HG03097 (cell line): ENCODE data around the gene SELPLG.
"Not testable (repeated sequence)": the region's sequence is repeated elsewhere in the genome, so short reads cannot be mapped to it uniquely, and the experiment has no call there.

Experiments
- ATAC-seq: cut with Tn5 transposase; IDR thresholded peaks from one replicate; pipeline ENCODE4 v1.9.1; 2021; ENCODE audit not compliant: unreplicated experiment, low FRiP score

SELPLG gene

GRCh38 chr12:108641446-108642268, 8.0 kb upstream of the SELPLG start:
- ATAC-seq, result no peak

GRCh38 chr12:108640802-108641445, 7.2 kb upstream of the SELPLG start:
- ATAC-seq, result no peak

GRCh38 chr12:108638997-108639822, 5.5 kb upstream of the SELPLG start:
- ATAC-seq, result no peak

DNA sequence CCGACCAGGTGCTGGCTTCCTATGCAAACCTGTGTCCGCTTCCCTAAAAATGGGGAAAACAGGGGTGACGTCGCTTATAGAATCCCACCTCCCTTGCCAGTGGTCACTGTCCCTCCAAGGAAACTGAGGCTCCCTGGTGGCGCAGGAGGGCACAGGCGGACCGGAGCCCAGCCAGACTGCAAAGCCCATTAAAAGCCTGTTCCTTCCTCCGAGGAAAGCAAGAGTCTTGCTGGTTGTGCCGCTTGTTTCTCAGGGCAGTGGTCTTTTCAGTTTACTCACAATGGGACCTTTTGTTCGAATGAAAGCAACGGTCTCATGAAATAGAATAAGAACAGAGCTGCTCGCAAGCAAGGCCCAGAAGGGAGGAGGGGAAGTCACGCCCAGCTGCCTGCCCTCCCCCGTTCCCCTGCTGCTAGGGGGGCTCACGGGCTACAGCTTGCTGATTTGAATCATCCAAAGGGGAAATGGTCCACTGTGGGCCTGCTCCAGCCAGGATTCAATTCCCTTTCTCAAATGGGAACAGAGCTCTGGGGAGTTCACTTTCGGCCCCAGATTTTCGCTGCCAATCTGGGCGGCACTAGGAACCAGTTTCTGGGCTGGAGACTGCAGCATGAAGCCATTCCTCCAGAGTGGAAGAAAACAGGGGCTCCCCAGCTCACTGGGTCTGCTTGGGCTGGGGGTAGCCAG, 4.6 kb upstream of the SELPLG start:
- ATAC-seq, result no peak

GRCh38 chr12:108637222-108637971, 3.7 kb upstream of the SELPLG start:
- no peak for ATAC-seq

DNA sequence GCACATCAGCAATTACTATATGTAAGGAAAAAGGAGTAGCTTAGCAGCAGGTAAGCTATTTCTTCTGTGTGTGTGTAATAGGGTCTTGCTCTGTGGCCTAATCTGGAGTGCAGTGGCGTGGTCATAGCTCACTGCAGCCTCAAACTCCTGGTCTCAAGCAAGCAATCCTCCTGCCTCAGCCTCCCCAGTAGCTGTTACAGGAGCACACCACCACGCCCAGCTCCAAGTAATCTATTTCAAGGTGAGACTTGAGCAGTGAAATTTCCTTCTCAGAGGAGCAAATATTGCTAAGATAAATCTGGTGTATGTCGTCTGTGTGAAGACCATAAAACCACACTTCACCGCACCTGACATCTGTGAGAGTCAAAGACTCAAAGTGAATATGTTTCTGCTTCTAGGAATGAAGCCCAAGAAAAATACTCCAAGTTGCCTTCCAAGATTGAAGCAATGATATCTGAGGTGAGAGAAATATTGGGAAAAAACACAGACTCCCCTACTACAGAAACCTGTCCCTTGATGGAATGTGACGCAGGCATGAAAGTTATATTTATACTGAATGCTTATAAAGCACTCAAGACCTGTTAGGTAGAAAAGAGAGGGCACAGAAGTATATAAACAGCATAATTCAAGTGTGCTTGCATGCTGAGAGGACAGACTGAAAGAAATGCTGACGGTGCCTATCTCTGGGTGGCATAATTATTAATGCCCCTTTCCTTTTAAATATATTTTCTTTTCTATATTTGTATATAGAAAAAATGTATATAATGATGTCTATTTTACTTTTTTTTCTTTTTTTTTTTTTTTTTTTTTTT, 2.5 kb upstream of the SELPLG start:
- no peak for ATAC-seq

DNA sequence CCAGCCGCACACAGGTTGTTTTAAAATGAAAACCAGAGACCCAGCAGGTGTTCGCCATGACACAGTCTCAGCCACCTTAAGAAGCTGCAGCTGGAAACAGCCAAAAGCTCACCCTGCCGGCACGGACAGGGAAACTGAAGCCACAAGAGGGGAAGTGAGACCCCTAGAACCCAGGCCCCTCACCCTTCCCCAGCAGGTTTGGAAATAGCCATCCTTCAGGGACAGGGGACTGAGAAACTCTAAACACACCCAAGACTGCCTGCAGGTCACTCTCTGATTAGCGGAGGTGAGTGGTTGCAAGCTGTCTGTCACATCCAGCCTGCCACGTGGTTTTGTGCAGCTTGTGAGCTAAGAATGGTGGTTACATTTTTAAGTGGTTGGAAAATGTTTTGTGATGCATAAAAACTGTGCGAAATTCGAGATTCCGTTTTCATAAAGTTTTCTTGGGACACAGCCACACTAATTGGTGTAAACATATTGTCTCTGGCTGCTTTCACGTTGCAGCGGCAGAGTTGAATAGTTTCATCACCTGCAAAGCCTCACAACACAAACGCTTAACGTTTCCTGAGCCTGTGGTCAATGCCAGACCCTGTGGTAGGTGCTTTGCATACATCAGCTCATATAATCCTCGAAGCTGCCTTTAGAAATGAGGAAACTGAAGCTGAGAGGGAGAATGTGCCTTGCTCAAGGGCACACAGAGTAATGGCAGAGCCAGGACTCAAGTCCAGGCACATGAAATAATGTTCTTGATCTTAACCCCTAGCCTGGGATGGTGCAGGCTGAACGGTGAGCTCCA, 1.7 kb upstream of the SELPLG start:
- ATAC-seq, result peak; percentile 44

DNA sequence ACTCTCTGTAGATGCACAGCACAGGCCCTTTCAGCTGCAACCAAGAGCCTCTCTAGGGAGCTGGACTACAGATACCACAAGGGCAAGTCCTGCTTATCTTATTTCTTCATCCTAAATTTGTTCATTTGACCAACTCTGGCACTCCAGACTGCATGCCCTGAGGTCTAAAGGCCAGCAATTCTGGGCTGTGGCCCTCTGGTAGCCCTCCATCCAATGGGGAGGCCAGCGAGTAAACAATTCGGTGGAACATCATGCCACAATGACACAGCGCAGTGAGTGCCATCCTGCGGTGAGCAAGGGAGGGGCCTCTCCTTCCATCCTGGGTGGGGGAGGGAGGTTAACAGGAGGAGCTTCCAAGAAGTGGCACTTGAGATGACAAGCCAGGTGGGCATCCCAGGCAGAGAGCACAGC, 652 bp upstream of the SELPLG start:
- ATAC-seq, result no peak

DNA sequence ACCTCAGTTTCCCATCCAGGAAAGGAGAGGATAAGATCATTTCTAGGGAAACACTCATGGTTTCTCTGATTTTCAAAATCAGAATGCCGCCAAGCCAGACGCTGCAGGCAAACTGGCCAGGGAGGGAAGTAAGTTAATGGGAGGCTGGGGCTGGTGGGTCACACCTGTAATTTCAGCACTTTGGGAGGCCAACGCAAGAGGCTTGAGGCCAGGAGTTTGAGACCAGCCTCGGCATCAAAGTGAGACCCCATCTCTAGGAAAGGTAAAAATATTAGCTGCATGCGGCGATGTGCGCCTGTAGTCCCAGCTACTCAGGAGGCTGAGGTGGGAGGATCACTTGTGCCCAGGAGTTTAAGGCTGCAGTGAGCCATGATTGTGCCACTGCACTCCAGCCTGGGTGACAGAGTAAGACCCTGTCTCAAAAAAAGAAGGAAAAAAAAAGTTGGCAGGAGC, 587 bp downstream of the SELPLG start:
- no peak for ATAC-seq

- ATAC-seq, result not testable (repeated sequence)
Measured at GRCh38 chr12:108631261-108631660, 2.4 kb downstream of the SELPLG start.

GRCh38 chr12:108630481-108631207, 3.0 kb downstream of the SELPLG start:
- ATAC-seq, result no peak

GRCh38 chr12:108629824-108630476, 3.7 kb downstream of the SELPLG start:
- no peak for ATAC-seq

DNA sequence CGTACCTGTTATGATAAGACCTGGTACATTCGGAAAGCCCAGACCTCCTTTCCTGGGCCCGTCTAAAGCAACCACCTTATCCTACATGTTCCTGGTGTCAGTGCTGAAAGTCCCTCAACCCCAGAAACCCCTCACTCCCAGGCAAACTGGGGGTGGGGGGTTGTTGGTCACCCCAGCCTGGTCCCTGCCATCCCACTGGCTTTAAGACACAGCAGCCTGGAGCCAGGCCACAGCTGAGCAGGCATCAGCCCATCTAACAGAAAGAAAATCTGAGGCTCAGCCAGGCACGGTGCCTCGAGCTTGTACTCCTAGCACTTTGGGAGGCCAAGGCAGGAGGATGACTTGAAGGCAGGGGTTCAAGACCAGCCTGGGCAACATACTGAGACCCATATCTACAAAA, 4.5 kb downstream of the SELPLG start:
- no peak for ATAC-seq

- ATAC-seq, result no peak
Measured at GRCh38 chr12:108627134-108627920, 6.4 kb downstream of the SELPLG start.

DNA sequence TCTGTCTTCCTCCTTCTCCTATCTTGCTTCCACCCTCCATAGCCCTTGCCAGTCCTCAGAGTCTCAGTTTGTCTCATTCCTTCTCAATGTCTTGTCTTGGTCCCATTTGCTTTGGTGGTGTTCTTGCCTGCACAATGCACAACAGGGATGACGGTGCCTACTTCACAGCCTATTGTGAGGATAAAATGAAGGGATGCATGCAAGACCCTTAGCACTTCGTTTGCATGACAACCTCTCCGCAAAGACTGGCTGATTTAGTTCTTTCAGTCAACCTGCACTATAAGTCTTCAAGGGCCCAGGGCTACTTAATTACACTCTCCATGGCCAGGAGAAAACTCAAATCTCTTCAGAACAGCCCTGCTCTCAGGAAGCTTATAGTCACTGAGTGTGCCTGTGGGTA, 8.5 kb downstream of the SELPLG start:
- no peak for ATAC-seq

GRCh38 chr12:108623577-108623976, 10.1 kb downstream of the SELPLG start:
- ATAC-seq, result no peak
